Fibroblast of lung (primary cell): Measurements from ENCODE around the gene ITGB3.
"Not testable (repeated sequence)": the region's sequence is repeated elsewhere in the genome, so short reads cannot be mapped to it uniquely, and the experiment has no call there.

Experiments
- CTCF ChIP-seq, 2 donors: IDR thresholded peaks in 1 of 2; conservative IDR thresholded peaks in 1 of 2; 1 replicate in 1 of 2; 2 replicates in 1 of 2; pipeline ENCODE4 v1.5.1; 2011 to 2012; ENCODE audit warnings: low read length in 2 of 2, control low read depth in 1 of 2, inconsistent platforms in 1 of 2, low read depth in 1 of 2, mild to moderate bottlenecking in 1 of 2
- EZH2 ChIP-seq: IDR thresholded peaks from 2 replicates; pipeline ENCODE4 v1.5.1; 2012; ENCODE audit warnings: low read length, control low read depth, mild to moderate bottlenecking; ENCODE audit errors: missing control alignments

GRCh38 chr17:47216821-47217220, 36.8 kb upstream of the ITGB3 start:
- not testable (repeated sequence) for TF ChIP-seq CTCF (conservative IDR thresholded peaks at IDR 0.05 in 1 of 2, IDR thresholded peaks at IDR 0.05 in 1 of 2; ENCODE audit: low read depth in 1 of 2, low read length in 2 of 2); EZH2
